Fibroblast of lung (primary cell): ENCODE data around the gene DMRTC2. TPM values are rescaled to one million over a fixed set of nuclear protein-coding genes. Genes with fewer than 3 reads are reported as not detected.

Experiments
- DNase-seq, 2 donors: peaks; one replicate each; pipeline versions ENCODE4 v3.0.0 to v3.0.0-alpha.2; 2010; ENCODE audit warnings: low read depth in 2 of 2
- H2AFZ ChIP-seq: 2 replicates; pipeline ENCODE4 v1.5.1; 2012; ENCODE audit warnings: low read length, control low read depth, inconsistent platforms
- H3K27ac ChIP-seq: 2 replicates; pipeline ENCODE4 v1.5.1; 2011; ENCODE audit warnings: low read length, control low read depth; ENCODE audit not compliant: insufficient read depth
- H3K27me3 ChIP-seq: 2 replicates; pipeline ENCODE4 v1.5.1; 2011; ENCODE audit warnings: mild to moderate bottlenecking, low read length; ENCODE audit not compliant: control insufficient read depth, insufficient read depth
- H3K36me3 ChIP-seq: 2 replicates; pipeline ENCODE4 v1.5.1; 2011; ENCODE audit warnings: low read length; ENCODE audit not compliant: control insufficient read depth, insufficient read depth
- H3K4me1 ChIP-seq: 2 replicates; pipeline ENCODE4 v1.5.1; 2011; ENCODE audit warnings: low read length; ENCODE audit not compliant: control insufficient read depth, insufficient read depth; ENCODE audit errors: extremely low read depth
- H3K4me2 ChIP-seq: 2 replicates; pipeline ENCODE4 v1.5.1; 2011; ENCODE audit warnings: low read length, control low read depth; ENCODE audit not compliant: insufficient read depth; ENCODE audit errors: extremely low read depth
- H3K4me3 ChIP-seq, 4 experiments: fragments of 200-600 bp in 1 of 4; sonication (generic) in 1 of 4; replicated peaks in 1 of 4; 2 replicates each; pipeline ENCODE4 v1.5.1; 2011 to 2016; ENCODE audit warnings: low read length in 4 of 4, low read depth in 3 of 4, mild to moderate bottlenecking in 3 of 4, control low read depth in 2 of 4, inconsistent platforms in 1 of 4, mixed read lengths in 1 of 4; ENCODE audit not compliant: insufficient read depth in 1 of 4; ENCODE audit errors: control extremely low read depth in 1 of 4
- H3K79me2 ChIP-seq: 2 replicates; pipeline ENCODE4 v1.5.1; 2012; ENCODE audit warnings: mild to moderate bottlenecking, low read length, inconsistent platforms; ENCODE audit not compliant: control insufficient read depth, insufficient read depth
- H3K9ac ChIP-seq: 2 replicates; pipeline ENCODE4 v1.5.1; 2011; ENCODE audit warnings: mild to moderate bottlenecking, low read length, control low read depth; ENCODE audit not compliant: insufficient read depth
- H3K9me3 ChIP-seq: 2 replicates; pipeline ENCODE4 v1.5.1; 2012; ENCODE audit warnings: low read depth, low read length; ENCODE audit not compliant: control insufficient read depth, insufficient read depth
- H4K20me1 ChIP-seq: 2 replicates; pipeline ENCODE4 v1.5.1; 2011; ENCODE audit warnings: low read length; ENCODE audit not compliant: control insufficient read depth, insufficient read depth; ENCODE audit errors: extremely low read depth
- CTCF ChIP-seq, 2 donors: IDR thresholded peaks in 1 of 2; conservative IDR thresholded peaks in 1 of 2; 1 replicate in 1 of 2; 2 replicates in 1 of 2; pipeline ENCODE4 v1.5.1; 2011 to 2012; ENCODE audit warnings: low read length in 2 of 2, control low read depth in 1 of 2, inconsistent platforms in 1 of 2, low read depth in 1 of 2, mild to moderate bottlenecking in 1 of 2
- EZH2 ChIP-seq: IDR thresholded peaks from 2 replicates; pipeline ENCODE4 v1.5.1; 2012; ENCODE audit warnings: low read length, control low read depth, mild to moderate bottlenecking; ENCODE audit errors: missing control alignments
- polyA plus RNA-seq, 2 donors: library from polyadenylated mRNA; depleted of rRNA in 1 of 2; stranded (reverse) in 1 of 2; unstranded in 1 of 2; fragments of >200 nt; gene quantifications; 2 replicates each; pipeline ENCODE4 v1.2.1, GENCODE V29; 2011 to 2012; ENCODE audit warnings: missing spikeins in 1 of 2
- total RNA-seq: library from RNA; depleted of rRNA; stranded (reverse); fragments of >200 nt; gene quantifications from 2 replicates; pipeline ENCODE4 v1.2.1, GENCODE V29; 2014

Gene DMRTC2
- total and polyA plus RNA-seq, 2 donors (not counting 1 experiment from before 2014, with no cell fraction given), result not detected

DNA sequence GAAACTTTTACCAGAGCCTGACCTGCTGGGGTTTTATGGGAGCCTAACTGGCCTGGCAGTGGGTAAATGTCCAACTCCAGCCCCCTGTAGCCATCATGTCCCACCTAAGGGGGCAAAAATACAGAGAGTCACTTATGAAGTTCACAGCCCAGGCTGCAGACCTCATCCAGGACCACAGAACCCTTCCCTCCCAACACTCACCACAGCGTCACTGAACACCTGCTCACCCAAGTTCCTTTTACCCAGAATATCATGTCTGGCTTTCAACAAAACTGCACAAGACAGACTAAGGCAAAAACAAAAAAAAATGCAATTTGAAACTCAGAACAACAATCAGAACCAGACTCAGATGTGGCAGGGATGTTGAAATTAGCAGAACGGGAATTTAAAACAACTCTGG is 42.1 kb upstream of the DMRTC2 start:
- TF ChIP-seq CTCF (conservative IDR thresholded peaks at IDR 0.05 in 1 of 2, IDR thresholded peaks at IDR 0.05 in 1 of 2; ENCODE audit: low read depth in 1 of 2, low read length in 2 of 2) (no peak), EZH2 (no peak)
- no peak overlapping the region for H3K4me2 ChIP-seq
- H3K27me3 ChIP-seq, result no peaks in the 10 kb centered on the region

GRCh38 chr19:41804336-41804735 is 40.5 kb upstream of the DMRTC2 start:
- H3K36me3 ChIP-seq, result no peaks in the 10 kb centered on the region
- no peak for TF ChIP-seq CTCF (conservative IDR thresholded peaks at IDR 0.05 in 1 of 2, IDR thresholded peaks at IDR 0.05 in 1 of 2; ENCODE audit: low read depth in 1 of 2, low read length in 2 of 2)
- TF ChIP-seq EZH2, result no peak
- H3K4me2 ChIP-seq, result no peak overlapping the region
- no peak overlapping the region for H3K4me3 ChIP-seq
- H3K4me1 ChIP-seq, result no peaks in the 10 kb centered on the region
- no peaks in the 10 kb centered on the region for H3K9me3 ChIP-seq
- no peak overlapping the region for H3K9ac ChIP-seq
- no peak overlapping the region for H3K27ac ChIP-seq
- H3K27me3 ChIP-seq, result no peaks in the 10 kb centered on the region
- no peaks in the 10 kb centered on the region for H3K79me2 ChIP-seq
- no peaks in the 10 kb centered on the region for H4K20me1 ChIP-seq
- H2AFZ ChIP-seq, result no peak overlapping the region
- DNase-seq, result no peak

More for the DNA sequence above, 42.1 kb upstream of the DMRTC2 start:
- H2AFZ ChIP-seq, result no peak overlapping the region
- H3K79me2 ChIP-seq, result no peaks in the 10 kb centered on the region
- DNase-seq, result no peak
- H3K9ac ChIP-seq, result no peak overlapping the region
- no peaks in the 10 kb centered on the region for H4K20me1 ChIP-seq
- no peak overlapping the region for H3K4me3 ChIP-seq
- no peaks in the 10 kb centered on the region for H3K4me1 ChIP-seq
- no peak overlapping the region for H3K27ac ChIP-seq
- no peaks in the 10 kb centered on the region for H3K9me3 ChIP-seq
- H3K36me3 ChIP-seq, result no peaks in the 10 kb centered on the region

- no peak overlapping the region for H3K9ac ChIP-seq
- no peak overlapping the region for H3K4me2 ChIP-seq
- TF ChIP-seq CTCF (conservative IDR thresholded peaks at IDR 0.05 in 1 of 2, IDR thresholded peaks at IDR 0.05 in 1 of 2; ENCODE audit: low read depth in 1 of 2, low read length in 2 of 2), result no peak
- TF ChIP-seq EZH2, result no peak
- no peaks in the 10 kb centered on the region for H3K27me3 ChIP-seq
- H3K4me3 ChIP-seq, result no peak overlapping the region
- no peaks in the 10 kb centered on the region for H4K20me1 ChIP-seq
- H3K4me1 ChIP-seq, result no peaks in the 10 kb centered on the region
- no peak overlapping the region for H3K27ac ChIP-seq
- no peaks in the 10 kb centered on the region for H3K36me3 ChIP-seq
- no peak overlapping the region for H2AFZ ChIP-seq
- H3K9me3 ChIP-seq, result no peaks in the 10 kb centered on the region
- no peak for DNase-seq
- H3K79me2 ChIP-seq, result no peaks in the 10 kb centered on the region
These were observed 37.7 kb upstream of the DMRTC2 start for GRCh38 chr19:41807176-41807575.
